Mesenchymal stem cell (in vitro differentiated cells and primary cell): ENCODE measurements around the gene CDH5.

Source experiments
- DNase-seq: peaks from one replicate; pipeline ENCODE4 v3.0.0-alpha.2; 2013
- H2AFZ ChIP-seq: one replicate; pipeline ENCODE4 v1.6.1; 2013; ENCODE audit warnings: low read depth, mild to moderate bottlenecking, control low read depth, inconsistent platforms, low read length, moderate library complexity
- H2AK5ac ChIP-seq: 2 replicates; pipeline ENCODE4 v1.6.1; 2013; ENCODE audit warnings: low read length, moderate library complexity, mild to moderate bottlenecking, inconsistent platforms; ENCODE audit not compliant: severe bottlenecking
- H2BK120ac ChIP-seq: one replicate; pipeline ENCODE4 v1.6.1; 2013; ENCODE audit warnings: low read depth, mild to moderate bottlenecking, inconsistent platforms, low read length, moderate library complexity
- H2BK12ac ChIP-seq, 2 experiments: one replicate each; pipeline ENCODE4 v1.6.1; 2013; ENCODE audit warnings: inconsistent platforms in 2 of 2, low read length in 2 of 2, mild to moderate bottlenecking in 2 of 2, moderate library complexity in 2 of 2, control low read depth in 1 of 2
- H2BK15ac ChIP-seq: one replicate; pipeline ENCODE4 v1.6.1; 2013; ENCODE audit warnings: mild to moderate bottlenecking, low read depth, inconsistent platforms; ENCODE audit not compliant: poor library complexity, severe bottlenecking
- H2BK5ac ChIP-seq: 2 replicates; pipeline ENCODE4 v1.6.1; 2013; ENCODE audit warnings: low read depth, mild to moderate bottlenecking, low read length, control low read depth, inconsistent platforms; ENCODE audit not compliant: poor library complexity, severe bottlenecking
- H3K14ac ChIP-seq, 2 experiments: one replicate each; pipeline ENCODE4 v1.6.1; 2013; ENCODE audit warnings: inconsistent platforms in 2 of 2, low read length in 2 of 2, control low read depth in 1 of 2, mild to moderate bottlenecking in 1 of 2, moderate library complexity in 1 of 2
- H3K18ac ChIP-seq, 2 experiments: one replicate each; pipeline ENCODE4 v1.6.1; 2013; ENCODE audit warnings: inconsistent platforms in 2 of 2, low read length in 2 of 2, control low read depth in 1 of 2, low read depth in 1 of 2, mild to moderate bottlenecking in 1 of 2
- H3K23ac ChIP-seq, 2 experiments: one replicate each; pipeline ENCODE4 v1.6.1; 2013; ENCODE audit warnings: inconsistent platforms in 2 of 2, low read length in 2 of 2, mild to moderate bottlenecking in 2 of 2, moderate library complexity in 2 of 2, control low read depth in 1 of 2
- H3K27ac ChIP-seq: 2 replicates; pipeline ENCODE4 v1.5.1; 2013; ENCODE audit warnings: mild to moderate bottlenecking, moderate library complexity, low read length, control low read depth, inconsistent platforms; ENCODE audit not compliant: poor library complexity, severe bottlenecking
- H3K27me3 ChIP-seq, 2 experiments: 2 replicates each; pipeline versions ENCODE4 v1.6.1 to v1.7.0; 2013; ENCODE audit warnings: low read length in 2 of 2, mild to moderate bottlenecking in 2 of 2, moderate library complexity in 2 of 2, control low read depth in 1 of 2, inconsistent platforms in 1 of 2; ENCODE audit not compliant: control insufficient read depth in 1 of 2, insufficient read depth in 1 of 2
- H3K36me3 ChIP-seq, 2 experiments: 2 replicates each; pipeline versions ENCODE4 v1.6.1 to v1.7.0; 2013; ENCODE audit warnings: low read length in 2 of 2, control low read depth in 1 of 2, inconsistent platforms in 1 of 2, low read depth in 1 of 2, mild to moderate bottlenecking in 1 of 2; ENCODE audit not compliant: insufficient read depth in 2 of 2, control insufficient read depth in 1 of 2
- H3K4ac ChIP-seq, 2 experiments: one replicate each; pipeline ENCODE4 v1.6.1; 2013; ENCODE audit warnings: inconsistent platforms in 2 of 2, low read length in 2 of 2, mild to moderate bottlenecking in 2 of 2, moderate library complexity in 2 of 2, control low read depth in 1 of 2, low read depth in 1 of 2
- H3K4me1 ChIP-seq: 2 replicates; pipeline ENCODE4 v1.6.1; 2013; ENCODE audit warnings: low read depth, low read length, control low read depth; ENCODE audit not compliant: control insufficient read depth, insufficient read depth
- H3K4me2 ChIP-seq: 2 replicates; pipeline ENCODE4 v1.6.1; 2013; ENCODE audit warnings: low read length, mild to moderate bottlenecking, inconsistent platforms; ENCODE audit not compliant: poor library complexity, severe bottlenecking
- H3K4me3 ChIP-seq, 2 experiments: 2 replicates each; pipeline versions ENCODE4 v1.5.1 to v1.7.0; 2013; ENCODE audit warnings: low read length in 2 of 2, mild to moderate bottlenecking in 2 of 2, control low read depth in 1 of 2, low read depth in 1 of 2; ENCODE audit not compliant: insufficient read depth in 1 of 2
- H3K79me1 ChIP-seq: replicated peaks from 2 replicates; pipeline ENCODE4 v1.6.1; 2013; ENCODE audit warnings: mild to moderate bottlenecking, control low read depth, low read length, inconsistent platforms; ENCODE audit not compliant: poor library complexity, severe bottlenecking
- H3K9ac ChIP-seq: 2 replicates; pipeline ENCODE4 v1.7.0; 2013; ENCODE audit warnings: mild to moderate bottlenecking, low read length, moderate library complexity
- H3K9me3 ChIP-seq: 2 replicates; pipeline ENCODE4 v1.7.0; 2013; ENCODE audit warnings: mild to moderate bottlenecking, low read length; ENCODE audit not compliant: control insufficient read depth
- H4K8ac ChIP-seq: one replicate; pipeline ENCODE4 v1.6.1; 2013; ENCODE audit warnings: inconsistent platforms, mild to moderate bottlenecking, low read length, moderate library complexity
- H4K91ac ChIP-seq: one replicate; pipeline ENCODE4 v1.6.1; 2013; ENCODE audit warnings: mild to moderate bottlenecking, low read length, inconsistent platforms
- WGBS: methylation state at CpG from one replicate; pipeline ENCODE4 v1.1.7; 2013; ENCODE audit warnings: mixed read lengths; 5-methylcytosine and 5-hydroxymethylcytosine counted together

CDH5 gene

DNA sequence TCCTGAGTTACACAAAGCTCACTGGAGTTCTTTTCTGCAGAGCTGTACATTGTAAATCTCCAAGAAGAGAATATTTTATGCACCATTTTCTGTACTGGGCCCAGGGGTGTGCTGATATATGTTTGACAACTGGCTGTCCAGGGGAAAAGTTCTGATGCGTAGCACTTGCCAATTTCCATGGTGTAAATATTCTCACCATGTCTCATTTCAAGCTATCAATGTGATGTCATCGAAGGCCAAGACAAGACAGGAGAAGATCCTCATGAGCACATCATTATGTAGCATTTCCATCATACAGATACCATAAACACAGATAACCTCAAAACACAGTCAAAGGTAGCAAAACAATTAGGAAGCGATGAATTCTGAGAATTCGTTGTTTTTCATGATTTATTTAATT, 18.9 kb downstream of the CDH5 start:
- no peak overlapping the region for H2AK5ac ChIP-seq

DNA sequence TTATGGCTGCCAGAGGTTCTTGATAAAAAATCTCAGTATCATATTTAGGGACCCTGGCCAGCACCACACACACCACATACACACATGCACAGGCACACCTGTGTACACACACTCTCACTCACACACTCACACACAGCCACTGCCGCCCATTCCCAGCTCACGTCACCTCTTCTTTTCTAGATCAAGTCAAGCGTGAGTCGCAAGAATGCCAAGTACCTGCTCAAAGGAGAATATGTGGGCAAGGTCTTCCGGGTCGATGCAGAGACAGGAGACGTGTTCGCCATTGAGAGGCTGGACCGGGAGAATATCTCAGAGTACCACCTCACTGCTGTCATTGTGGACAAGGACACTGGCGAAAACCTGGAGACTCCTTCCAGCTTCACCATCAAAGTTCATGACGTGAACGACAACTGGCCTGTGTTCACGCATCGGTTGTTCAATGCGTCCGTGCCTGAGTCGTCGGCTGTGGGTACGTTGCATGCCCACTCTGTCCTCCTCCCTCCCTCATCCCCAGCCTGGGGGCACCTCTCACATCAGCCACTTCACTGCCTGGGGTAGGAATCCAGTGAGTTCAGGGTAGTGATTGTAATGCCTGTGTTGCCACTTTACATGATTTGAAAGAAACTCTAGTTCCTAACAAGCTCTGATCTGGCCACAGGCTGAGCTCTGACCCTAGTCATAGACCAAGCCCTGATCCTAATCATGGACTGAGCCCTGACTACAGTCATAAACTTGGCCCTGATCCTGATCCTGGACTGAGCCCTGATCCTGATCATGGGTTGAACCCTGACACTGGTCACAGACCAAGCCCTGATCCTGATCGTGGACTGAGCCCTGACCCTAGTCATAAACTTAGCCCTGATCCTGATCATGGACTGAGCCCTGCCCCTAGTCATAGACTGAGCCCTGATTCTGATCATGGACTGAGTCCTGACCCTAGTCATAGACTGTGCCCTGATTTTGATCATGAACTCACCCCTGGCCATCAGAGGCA, 20.4 kb downstream of the CDH5 start:
- Histone ChIP-seq H3K4me3 (no peak overlapping the region), H3K79me1 (no peaks in the 10 kb centered on the region), H3K18ac (no peak overlapping the region), H3K23ac (no peak overlapping the region), H3K27ac (no peak overlapping the region), H2AFZ (no peak overlapping the region), H2BK5ac (no peak overlapping the region), H3K4me2 (no peak overlapping the region), H3K36me3 (peaks cover 0 to 3% of the 10 kb centered on the region in 2 experiments), H4K91ac (no peak overlapping the region), H3K9me3 (no peaks in the 10 kb centered on the region), H2BK120ac (no peak overlapping the region), H3K4ac (no peak overlapping the region), H2AK5ac (peak overlapping the region; percentile 2), H2BK12ac (no peak overlapping the region), H2BK15ac (no peak overlapping the region), H3K27me3 (peaks cover 0 to 9% of the 10 kb centered on the region in 2 experiments), H3K14ac (peak overlapping the region in 1 of 2 experiments; percentile 53), H3K4me1 (peaks cover 13% of the 10 kb centered on the region), H4K8ac (no peak overlapping the region), H3K9ac (no peak overlapping the region)
- DNase-seq, result no peak
- WGBS, result 96% methylated on average over 19 of the region's 20 CpGs

More for the DNA sequence above, 18.9 kb downstream of the CDH5 start:
- Histone ChIP-seq H4K8ac (no peak overlapping the region), H3K4me3 (no peak overlapping the region), H3K27me3 (peaks cover 0 to 9% of the 10 kb centered on the region in 2 experiments), H3K23ac (no peak overlapping the region), H4K91ac (no peak overlapping the region), H2BK5ac (no peak overlapping the region), H3K36me3 (peaks cover 0 to 3% of the 10 kb centered on the region in 2 experiments), H2AFZ (no peak overlapping the region), H3K18ac (no peak overlapping the region), H3K27ac (no peak overlapping the region), H3K9me3 (no peaks in the 10 kb centered on the region), H3K14ac (no peak overlapping the region), H2BK12ac (no peak overlapping the region), H3K9ac (no peak overlapping the region), H3K4me1 (peaks cover 16% of the 10 kb centered on the region), H3K4me2 (no peak overlapping the region), H2BK15ac (no peak overlapping the region), H3K79me1 (no peaks in the 10 kb centered on the region), H3K4ac (no peak overlapping the region), H2BK120ac (no peak overlapping the region)
- no peak for DNase-seq
- WGBS, result 100% methylated on average over 2 of the region's 4 CpGs

DNA sequence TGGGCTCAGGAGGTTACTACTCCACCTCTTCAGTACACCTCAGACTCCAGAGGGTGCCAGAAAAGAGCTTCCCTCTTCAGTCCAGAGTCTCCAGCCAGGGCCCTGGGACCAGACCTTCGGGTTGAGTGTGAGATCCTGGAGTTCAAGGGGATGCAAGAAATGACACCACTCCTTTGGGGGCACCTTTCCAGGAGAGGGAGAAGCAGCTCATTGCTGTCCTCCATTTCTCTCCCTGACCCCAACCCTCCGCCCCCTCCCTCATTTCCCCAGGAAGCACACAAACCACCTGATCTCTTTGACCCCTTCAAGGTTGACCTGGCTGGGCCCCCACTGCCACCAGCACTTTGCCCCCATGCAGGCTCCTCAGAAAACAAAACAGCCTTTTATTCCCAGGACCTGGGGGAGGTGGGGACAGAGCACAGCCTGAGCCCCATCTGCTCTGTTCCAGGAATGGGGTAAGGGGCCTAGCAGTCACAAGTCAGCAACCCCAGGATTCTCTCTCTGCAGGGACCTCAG, 21.4 kb downstream of the CDH5 start:
- no peak for DNase-seq
- no peak overlapping the region for H2AFZ ChIP-seq
- H3K14ac ChIP-seq, result no peak overlapping the region
- H3K4me3 ChIP-seq, result no peak overlapping the region
- no peak overlapping the region for H3K27ac ChIP-seq
- no peak overlapping the region for H3K18ac ChIP-seq
- H4K8ac ChIP-seq, result no peak overlapping the region
- no peak overlapping the region for H3K4ac ChIP-seq
- no peaks in the 10 kb centered on the region for H3K79me1 ChIP-seq
- H3K36me3 ChIP-seq, result peaks cover 0 to 3% of the 10 kb centered on the region in 2 experiments
- no peak overlapping the region for H2BK120ac ChIP-seq
- no peak overlapping the region for H3K23ac ChIP-seq
- H3K4me2 ChIP-seq, result no peak overlapping the region
- no peak overlapping the region for H2BK5ac ChIP-seq
- H3K27me3 ChIP-seq, result peaks cover 0 to 9% of the 10 kb centered on the region in 2 experiments
- H3K4me1 ChIP-seq, result peaks cover 8% of the 10 kb centered on the region
- no peak overlapping the region for H4K91ac ChIP-seq
- H2BK12ac ChIP-seq, result no peak overlapping the region
- no peak overlapping the region for H2BK15ac ChIP-seq
- H3K9me3 ChIP-seq, result no peaks in the 10 kb centered on the region
- H3K9ac ChIP-seq, result no peak overlapping the region
- H2AK5ac ChIP-seq, result no peak overlapping the region
- WGBS, result 93% methylated on average over 2 of the region's 2 CpGs

DNA sequence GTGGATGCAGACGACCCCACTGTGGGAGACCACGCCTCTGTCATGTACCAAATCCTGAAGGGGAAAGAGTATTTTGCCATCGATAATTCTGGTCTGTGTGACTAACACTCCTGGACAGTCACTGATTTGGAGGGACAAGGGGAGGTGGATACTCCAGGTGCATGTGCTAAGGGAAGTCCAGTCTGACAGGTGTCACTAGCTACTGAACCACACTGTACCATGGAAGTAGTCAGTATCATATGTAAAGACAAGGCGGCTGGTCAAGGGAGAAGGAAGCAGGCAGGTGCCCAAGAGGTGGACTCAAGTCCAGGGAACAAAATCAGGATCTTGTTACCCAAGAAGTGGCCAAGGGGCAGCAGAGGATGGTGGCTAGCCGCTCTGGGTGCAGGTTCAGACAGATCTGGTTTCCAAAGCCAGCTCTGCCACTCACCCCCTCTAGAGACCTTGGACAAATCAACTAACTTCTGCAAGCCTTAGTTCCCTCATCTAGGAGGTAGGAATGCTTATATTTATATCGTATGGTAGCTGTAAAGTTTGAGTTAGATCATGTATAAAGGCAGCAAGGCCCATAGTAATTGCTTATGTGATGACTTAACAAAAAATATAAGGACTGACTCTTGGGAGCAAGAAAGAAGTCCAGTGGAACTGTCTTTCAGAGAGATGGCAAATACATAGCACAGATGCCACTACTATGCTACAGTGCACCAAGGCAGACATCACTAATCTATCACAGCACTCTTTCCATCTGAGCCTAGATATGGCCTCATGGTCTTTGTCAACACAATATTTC, 22.1 kb downstream of the CDH5 start:
- peaks cover 5% of the 10 kb centered on the region for H3K4me1 ChIP-seq
- no peak overlapping the region for H2AK5ac ChIP-seq
- H3K27me3 ChIP-seq, result peaks cover 0 to 9% of the 10 kb centered on the region in 2 experiments
- H3K79me1 ChIP-seq, result no peaks in the 10 kb centered on the region
- DNase-seq, result no peak
- H3K14ac ChIP-seq, result no peak overlapping the region
- no peak overlapping the region for H4K8ac ChIP-seq
- no peak overlapping the region for H3K4me2 ChIP-seq
- no peaks in the 10 kb centered on the region for H3K9me3 ChIP-seq
- no peak overlapping the region for H2BK12ac ChIP-seq
- no peak overlapping the region for H4K91ac ChIP-seq
- no peak overlapping the region for H2BK5ac ChIP-seq
- no peak overlapping the region for H3K27ac ChIP-seq
- WGBS, result 96% methylated on average over 6 of the region's 6 CpGs
- H2AFZ ChIP-seq, result no peak overlapping the region
- peaks cover 0 to 3% of the 10 kb centered on the region in 2 experiments for H3K36me3 ChIP-seq
- no peak overlapping the region for H2BK120ac ChIP-seq
- no peak overlapping the region for H3K4me3 ChIP-seq
- no peak overlapping the region for H3K9ac ChIP-seq
- no peak overlapping the region for H3K18ac ChIP-seq
- no peak overlapping the region for H3K23ac ChIP-seq
- no peak overlapping the region for H2BK15ac ChIP-seq
- no peak overlapping the region for H3K4ac ChIP-seq
